HepG2 (cell line): Measurements from ENCODE around the gene TRPC4. TPM values are rescaled to one million over a fixed set of nuclear protein-coding genes. Genes with fewer than 3 reads are reported as not detected.

Source experiments
- ATAC-seq: fragments of 200-7000 bp; cut with Tn5 transposase; 3 replicates; pipeline ENCODE4 v1.9.1; 2020; ENCODE audit warnings: mild to moderate bottlenecking, moderate library complexity
- BruUV-seq: library from RNA; stranded (reverse); fragments of 400-500 nt; replicated peaks from 2 replicates; lab custom pipeline; 2021; lab: Mats Ljungman, UMichigan
- CTCF ChIA-PET: fragments of 300-600 bp; formaldehyde crosslinking; extraction: SDS; loops from one replicate; lab custom pipeline; 2021; ENCODE audit warnings: low total read pairs, inconsistent platforms, low intra/inter-chr PET ratio; lab: Yijun Ruan, JAX
- POLR2A ChIA-PET: fragments of 350-600 bp; sonication (Branson Sonifier 250); formaldehyde crosslinking; loops from one replicate; lab custom pipeline; 2020; ENCODE audit warnings: antibody characterized with exemption, inconsistent platforms; lab: Yijun Ruan, JAX
- DNase-seq: peaks from one replicate; pipeline ENCODE4 v3.0.0-alpha.2; 2015; ENCODE audit warnings: low spot score
- FAIRE-seq: peaks from 3 replicates; lab custom pipeline; 2011; peaks lifted over from hg19 to GRCh38; lab: Jason Lieb, UNC
- H2AFZ ChIP-seq: one replicate; pipeline ENCODE4 v1.6.1; 2011; ENCODE audit warnings: low read length, inconsistent platforms
- H3K27ac ChIP-seq: fragments of 300-600 bp; 3 replicates; pipeline ENCODE4 v1.8.0; 2011; ENCODE audit warnings: mixed run types, mild to moderate bottlenecking, mixed read lengths, low read length, inconsistent platforms; ENCODE audit not compliant: insufficient read depth; ENCODE audit errors: extremely low read length
- H3K27me3 ChIP-seq, 2 experiments: fragments of 200-600 bp in 1 of 2; 2 replicates in 1 of 2; 3 replicates in 1 of 2; pipeline versions ENCODE4 v1.6.0 to v1.8.0; 2011; ENCODE audit warnings: low read length in 2 of 2, mild to moderate bottlenecking in 2 of 2, moderate library complexity in 2 of 2, inconsistent platforms in 1 of 2; ENCODE audit not compliant: insufficient read depth in 2 of 2, control insufficient read depth in 1 of 2
- H3K36me3 ChIP-seq, 2 experiments: fragments of 200-600 bp in 1 of 2; replicated peaks in 1 of 2; 2 replicates in 1 of 2; 3 replicates in 1 of 2; pipeline versions ENCODE4 v1.5.1 to v1.8.0; 2011; ENCODE audit warnings: low read length in 2 of 2, inconsistent platforms in 1 of 2; ENCODE audit not compliant: insufficient read depth in 2 of 2, control insufficient read depth in 1 of 2
- H3K4me1 ChIP-seq: 2 replicates; pipeline ENCODE4 v1.5.1; 2012; ENCODE audit warnings: low read length, inconsistent platforms; ENCODE audit not compliant: insufficient read depth
- H3K4me2 ChIP-seq: 2 replicates; pipeline ENCODE4 v1.6.0; 2011; ENCODE audit warnings: low read depth, low read length, inconsistent platforms
- H3K4me3 ChIP-seq, 3 experiments: fragments of 200-600 bp in 1 of 3; sonication (generic), shearing (Covaris generic) in 1 of 3; replicated peaks in 1 of 3; 2 replicates each; pipeline ENCODE4 v1.5.1; 2011 to 2016; ENCODE audit warnings: low read length in 3 of 3, inconsistent platforms in 2 of 3, low read depth in 2 of 3, mild to moderate bottlenecking in 2 of 3, control low read depth in 1 of 3, mixed read lengths in 1 of 3; ENCODE audit not compliant: insufficient read depth in 1 of 3
- H3K79me2 ChIP-seq: one replicate; pipeline ENCODE4 v1.6.1; 2011; ENCODE audit warnings: low read length, inconsistent platforms; ENCODE audit not compliant: insufficient read depth
- H3K9ac ChIP-seq: 2 replicates; pipeline ENCODE4 v1.6.0; 2011; ENCODE audit warnings: mild to moderate bottlenecking, low read depth, low read length, inconsistent platforms; ENCODE audit not compliant: insufficient read depth
- H3K9me3 ChIP-seq: 2 replicates; pipeline ENCODE4 v1.5.1; 2012; ENCODE audit warnings: mild to moderate bottlenecking, low read length
- H4K20me1 ChIP-seq: 2 replicates; pipeline ENCODE4 v1.6.0; 2011; ENCODE audit warnings: inconsistent platforms, mild to moderate bottlenecking, low read length, moderate library complexity; ENCODE audit not compliant: insufficient read depth
- CC2D1A ChIP-seq: sonication (generic); formaldehyde crosslinking; IDR thresholded peaks from 2 replicates; pipeline ENCODE4 v1.8.1; 2023; ENCODE audit warnings: mild to moderate bottlenecking, missing genetic modification reagents
- FOSL2 ChIP-seq: sonication (generic); formaldehyde crosslinking; IDR thresholded peaks from 2 replicates; pipeline ENCODE4 v1.4.0; 2020; ENCODE audit warnings: missing genetic modification reagents
- GFI1 ChIP-seq: sonication (generic); formaldehyde crosslinking; IDR thresholded peaks from 2 replicates; pipeline ENCODE4 v1.5.0; 2020; ENCODE audit warnings: missing genetic modification reagents, mild to moderate bottlenecking, borderline replicate concordance
- HDAC6 ChIP-seq: fragments of 200-600 bp; sonication (generic); IDR thresholded peaks from 2 replicates; pipeline ENCODE4 v1.7.0; 2017; ENCODE audit warnings: mild to moderate bottlenecking, antibody characterized with exemption, low read length, low read depth
- POLR2AphosphoS2 ChIP-seq: IDR thresholded peaks from 2 replicates; pipeline ENCODE4 v1.6.1; 2011; ENCODE audit warnings: low read depth, low read length, improper control_type of control experiment
- RFXAP ChIP-seq: sonication (generic); formaldehyde crosslinking; IDR thresholded peaks from 2 replicates; pipeline ENCODE4 v1.4.0; 2020; ENCODE audit warnings: missing genetic modification reagents, borderline replicate concordance
- SOX6 ChIP-seq, 2 experiments: fragments of 450-650 bp in 1 of 2; sonication (generic) in 1 of 2; formaldehyde crosslinking in 1 of 2; IDR thresholded peaks; 2 replicates each; pipeline versions ENCODE4 v1.4.0 to v1.6.1; 2017 to 2020; ENCODE audit warnings: antibody characterized with exemption in 1 of 2, mild to moderate bottlenecking in 1 of 2, missing genetic modification reagents in 1 of 2
- TSC22D2 ChIP-seq: sonication (generic); formaldehyde crosslinking; IDR thresholded peaks from 2 replicates; pipeline ENCODE4 v1.5.1; 2020; ENCODE audit warnings: missing genetic modification reagents, mild to moderate bottlenecking, borderline replicate concordance
- YEATS4 ChIP-seq: sonication (generic); formaldehyde crosslinking; IDR thresholded peaks from 2 replicates; pipeline ENCODE4 v1.4.0; 2020; ENCODE audit warnings: missing genetic modification reagents, borderline replicate concordance
- ZBTB38 ChIP-seq: sonication (generic); formaldehyde crosslinking; IDR thresholded peaks from 2 replicates; pipeline ENCODE4 v1.5.1; 2020; ENCODE audit warnings: mild to moderate bottlenecking, missing genetic modification reagents
- ZNF138 ChIP-seq: sonication (generic); formaldehyde crosslinking; IDR thresholded peaks from 2 replicates; pipeline ENCODE4 v1.5.0; 2020; ENCODE audit warnings: mild to moderate bottlenecking, low read depth, missing genetic modification reagents
- ZNF546 ChIP-seq: sonication (generic); formaldehyde crosslinking; conservative IDR thresholded peaks from 2 replicates; pipeline ENCODE4 v1.8.1; 2023; ENCODE audit warnings: mild to moderate bottlenecking, missing genetic modification reagents
- in situ Hi-C: cut with HindIII; loops from 2 replicates; pipeline ENCODE4 v1.10.0; 2017; ENCODE audit warnings: low pct_unique_long_range_greater_than_20kb; ENCODE audit not compliant: extremely low pct_ligation_motif_present
- intact Hi-C: fragments of 100-400 bp; cut with micrococcal nuclease; formaldehyde crosslinking; loops from one replicate; pipeline ENCODE4 v1.10.0; 2022; ENCODE audit not compliant: unreplicated experiment
- polyA plus RNA-seq, 8 experiments: library from polyadenylated mRNA; depleted of rRNA in 3 of 8; stranded (reverse) in 7 of 8; unstranded in 1 of 8; fragments of >200 nt; fragmentation: Illumina TruSeq in 4 of 8; extraction: Trizol in 4 of 8; gene quantifications; 2 replicates each; pipeline versions ENCODE4 v1.2.1 to v1.2.3, GENCODE V29; 2011 to 2016; ENCODE audit warnings: low read depth in 4 of 8, missing spikeins in 1 of 8, mixed read lengths in 1 of 8; ENCODE audit not compliant: insufficient read depth in 1 of 8
- total RNA-seq, 5 experiments: library from RNA; depleted of rRNA; stranded (reverse); fragments of >200 nt; fragmentation: Illumina TruSeq; extraction: Trizol; gene quantifications; 2 replicates each; pipeline ENCODE4 v1.2.3, GENCODE V29; 2016; ENCODE audit warnings: low read depth in 1 of 5
- TF ChIP-seq, protein P1 (sequence below): sonication (generic); formaldehyde crosslinking; IDR thresholded peaks from 2 replicates; pipeline ENCODE4 v1.5.0; 2020; ENCODE audit warnings: mild to moderate bottlenecking, low read depth, missing genetic modification reagents, borderline replicate concordance
- TF ChIP-seq, protein P2 (sequence below): sonication (generic); formaldehyde crosslinking; IDR thresholded peaks from 2 replicates; pipeline ENCODE4; 2020; ENCODE audit warnings: missing genetic modification reagents, mild to moderate bottlenecking, borderline replicate concordance
- TF ChIP-seq, protein P3 (sequence below): IDR thresholded peaks from 2 replicates; pipeline ENCODE4 v1.6.1; 2016; ENCODE audit warnings: missing genetic modification reagents, missing compliant biosample characterization
- TF ChIP-seq, protein P4 (sequence below): sonication (generic); formaldehyde crosslinking; IDR thresholded peaks from 2 replicates; pipeline ENCODE4 v1.8.0; 2022; ENCODE audit warnings: low read depth, missing genetic modification reagents
- TF ChIP-seq, protein P5 (sequence below): sonication (generic); formaldehyde crosslinking; conservative IDR thresholded peaks from 2 replicates; pipeline ENCODE4 v1.4.0; 2020; ENCODE audit warnings: mild to moderate bottlenecking, missing genetic modification reagents, moderate library complexity

The TRPC4 gene
- total and polyA plus RNA-seq, 2 of the 13 experiments (the other 11 are each of a cell fraction or from before 2014, with no cell fraction given), result not detected

DNA sequence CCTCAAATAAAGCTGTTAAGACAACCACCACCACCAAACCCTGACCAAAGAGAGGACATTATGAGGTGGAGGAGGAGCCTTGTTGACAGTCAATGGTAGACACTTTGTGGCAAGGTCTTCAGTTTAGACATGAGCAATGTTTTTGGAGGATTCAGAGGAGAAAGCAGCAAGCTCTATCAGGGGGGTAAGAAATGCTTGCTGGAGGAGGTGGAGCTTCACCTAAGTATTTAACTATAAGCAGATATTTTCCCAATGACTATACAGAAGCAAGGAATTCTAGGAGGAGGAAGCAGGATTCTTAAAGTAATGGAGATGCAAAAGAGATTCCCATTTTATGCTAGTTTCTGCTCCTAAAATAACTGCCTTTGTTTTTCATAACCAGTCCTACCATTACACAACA, 74.2 kb downstream of the TRPC4 start:
- Histone ChIP-seq H3K4me3 (no peak overlapping the region), H3K9me3 (no peaks in the 10 kb centered on the region), H3K27ac (no peak overlapping the region), H4K20me1 (no peaks in the 10 kb centered on the region), H3K36me3 (no peaks in the 10 kb centered on the region), H2AFZ (no peak overlapping the region), H3K9ac (no peak overlapping the region), H3K79me2 (no peaks in the 10 kb centered on the region), H3K4me2 (no peak overlapping the region), H3K27me3 (no peaks in the 10 kb centered on the region), H3K4me1 (no peaks in the 10 kb centered on the region)
- intact Hi-C loops (no loop called here), in situ Hi-C loops (no loop called here)
- no TSS peak for BruUV-seq
- CTCF ChIA-PET, result no interaction called here
- no peak for FAIRE-seq
- DNase-seq, result no peak
- no peak for ATAC-seq
- POLR2A ChIA-PET, result no interaction called here
- no peak for TF ChIP-seq TSC22D2
- no peak for TF ChIP-seq RFXAP (CRISPR knock-in tag)
- no peak for TF ChIP-seq GFI1 (CRISPR knock-in tag)
- no peak for TF ChIP-seq CC2D1A (CRISPR knock-in tag)
- no peak for TF ChIP-seq POLR2AphosphoS2
- TF ChIP-seq, protein P1, sequence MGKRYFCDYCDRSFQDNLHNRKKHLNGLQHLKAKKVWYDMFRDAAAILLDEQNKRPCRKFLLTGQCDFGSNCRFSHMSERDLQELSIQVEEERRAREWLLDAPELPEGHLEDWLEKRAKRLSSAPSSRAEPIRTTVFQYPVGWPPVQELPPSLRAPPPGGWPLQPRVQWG (CRISPR knock-in tag), result no peak
- no peak for TF ChIP-seq ZNF138
- no peak for TF ChIP-seq YEATS4 (CRISPR knock-in tag)
- TF ChIP-seq, protein P2, sequence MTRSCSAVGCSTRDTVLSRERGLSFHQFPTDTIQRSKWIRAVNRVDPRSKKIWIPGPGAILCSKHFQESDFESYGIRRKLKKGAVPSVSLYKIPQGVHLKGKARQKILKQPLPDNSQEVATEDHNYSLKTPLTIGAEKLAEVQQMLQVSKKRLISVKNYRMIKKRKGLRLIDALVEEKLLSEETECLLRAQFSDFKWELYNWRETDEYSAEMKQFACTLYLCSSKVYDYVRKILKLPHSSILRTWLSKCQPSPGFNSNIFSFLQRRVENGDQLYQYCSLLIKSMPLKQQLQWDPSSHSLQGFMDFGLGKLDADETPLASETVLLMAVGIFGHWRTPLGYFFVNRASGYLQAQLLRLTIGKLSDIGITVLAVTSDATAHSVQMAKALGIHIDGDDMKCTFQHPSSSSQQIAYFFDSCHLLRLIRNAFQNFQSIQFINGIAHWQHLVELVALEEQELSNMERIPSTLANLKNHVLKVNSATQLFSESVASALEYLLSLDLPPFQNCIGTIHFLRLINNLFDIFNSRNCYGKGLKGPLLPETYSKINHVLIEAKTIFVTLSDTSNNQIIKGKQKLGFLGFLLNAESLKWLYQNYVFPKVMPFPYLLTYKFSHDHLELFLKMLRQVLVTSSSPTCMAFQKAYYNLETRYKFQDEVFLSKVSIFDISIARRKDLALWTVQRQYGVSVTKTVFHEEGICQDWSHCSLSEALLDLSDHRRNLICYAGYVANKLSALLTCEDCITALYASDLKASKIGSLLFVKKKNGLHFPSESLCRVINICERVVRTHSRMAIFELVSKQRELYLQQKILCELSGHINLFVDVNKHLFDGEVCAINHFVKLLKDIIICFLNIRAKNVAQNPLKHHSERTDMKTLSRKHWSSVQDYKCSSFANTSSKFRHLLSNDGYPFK (CRISPR knock-in tag), result no peak
- TF ChIP-seq HDAC6, result no peak
- no peak for TF ChIP-seq FOSL2
- TF ChIP-seq, protein P3, sequence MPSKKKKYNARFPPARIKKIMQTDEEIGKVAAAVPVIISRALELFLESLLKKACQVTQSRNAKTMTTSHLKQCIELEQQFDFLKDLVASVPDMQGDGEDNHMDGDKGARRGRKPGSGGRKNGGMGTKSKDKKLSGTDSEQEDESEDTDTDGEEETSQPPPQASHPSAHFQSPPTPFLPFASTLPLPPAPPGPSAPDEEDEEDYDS, result no peak
- no peak for TF ChIP-seq SOX6 (IDR thresholded peaks at IDR 0.05)
- TF ChIP-seq SOX6 (CRISPR knock-in tag; IDR thresholded peaks at IDR 0.05), result no peak
- TF ChIP-seq, protein P4, sequence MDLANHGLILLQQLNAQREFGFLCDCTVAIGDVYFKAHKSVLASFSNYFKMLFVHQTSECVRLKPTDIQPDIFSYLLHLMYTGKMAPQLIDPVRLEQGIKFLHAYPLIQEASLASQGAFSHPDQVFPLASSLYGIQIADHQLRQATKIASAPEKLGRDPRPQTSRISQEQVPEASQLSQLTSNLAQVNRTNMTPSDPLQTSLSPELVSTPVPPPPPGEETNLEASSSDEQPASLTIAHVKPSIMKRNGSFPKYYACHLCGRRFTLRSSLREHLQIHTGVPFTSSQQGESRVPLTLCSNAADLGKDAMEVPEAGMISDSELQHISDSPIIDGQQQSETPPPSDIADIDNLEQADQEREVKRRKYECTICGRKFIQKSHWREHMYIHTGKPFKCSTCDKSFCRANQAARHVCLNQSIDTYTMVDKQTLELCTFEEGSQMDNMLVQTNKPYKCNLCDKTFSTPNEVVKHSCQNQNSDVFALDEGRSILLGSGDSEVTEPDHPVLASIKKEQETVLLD (CRISPR knock-in tag), result no peak
- TF ChIP-seq, protein P5, sequence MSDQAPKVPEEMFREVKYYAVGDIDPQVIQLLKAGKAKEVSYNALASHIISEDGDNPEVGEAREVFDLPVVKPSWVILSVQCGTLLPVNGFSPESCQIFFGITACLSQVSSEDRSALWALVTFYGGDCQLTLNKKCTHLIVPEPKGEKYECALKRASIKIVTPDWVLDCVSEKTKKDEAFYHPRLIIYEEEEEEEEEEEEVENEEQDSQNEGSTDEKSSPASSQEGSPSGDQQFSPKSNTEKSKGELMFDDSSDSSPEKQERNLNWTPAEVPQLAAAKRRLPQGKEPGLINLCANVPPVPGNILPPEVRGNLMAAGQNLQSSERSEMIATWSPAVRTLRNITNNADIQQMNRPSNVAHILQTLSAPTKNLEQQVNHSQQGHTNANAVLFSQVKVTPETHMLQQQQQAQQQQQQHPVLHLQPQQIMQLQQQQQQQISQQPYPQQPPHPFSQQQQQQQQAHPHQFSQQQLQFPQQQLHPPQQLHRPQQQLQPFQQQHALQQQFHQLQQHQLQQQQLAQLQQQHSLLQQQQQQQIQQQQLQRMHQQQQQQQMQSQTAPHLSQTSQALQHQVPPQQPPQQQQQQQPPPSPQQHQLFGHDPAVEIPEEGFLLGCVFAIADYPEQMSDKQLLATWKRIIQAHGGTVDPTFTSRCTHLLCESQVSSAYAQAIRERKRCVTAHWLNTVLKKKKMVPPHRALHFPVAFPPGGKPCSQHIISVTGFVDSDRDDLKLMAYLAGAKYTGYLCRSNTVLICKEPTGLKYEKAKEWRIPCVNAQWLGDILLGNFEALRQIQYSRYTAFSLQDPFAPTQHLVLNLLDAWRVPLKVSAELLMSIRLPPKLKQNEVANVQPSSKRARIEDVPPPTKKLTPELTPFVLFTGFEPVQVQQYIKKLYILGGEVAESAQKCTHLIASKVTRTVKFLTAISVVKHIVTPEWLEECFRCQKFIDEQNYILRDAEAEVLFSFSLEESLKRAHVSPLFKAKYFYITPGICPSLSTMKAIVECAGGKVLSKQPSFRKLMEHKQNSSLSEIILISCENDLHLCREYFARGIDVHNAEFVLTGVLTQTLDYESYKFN (CRISPR knock-in tag), result no peak
- no peak for TF ChIP-seq ZBTB38 (CRISPR knock-in tag)
- no peak for TF ChIP-seq ZNF546 (CRISPR knock-in tag)
